GM18502 (cell line): ENCODE data around the gene PCBP1.
"Not testable (repeated sequence)": the region's sequence is repeated elsewhere in the genome, so short reads cannot be mapped to it uniquely, and the experiment has no call there.

Experiments used
- ATAC-seq: cut with Tn5 transposase; IDR thresholded peaks from one replicate; pipeline ENCODE4 v1.9.1; 2021; ENCODE audit warnings: mild to moderate bottlenecking; ENCODE audit not compliant: unreplicated experiment, poor library complexity

PCBP1 gene

GRCh38 chr2:70123051-70123828 lies 36.0 kb downstream of the PCBP1 start:
- no peak for ATAC-seq

GRCh38 chr2:70123829-70124116 lies 36.5 kb downstream of the PCBP1 start:
- no peak for ATAC-seq

- ATAC-seq, result no peak
Observed at GRCh38 chr2:70124983-70125480, 37.8 kb downstream of the PCBP1 start.

GRCh38 chr2:70125498-70125898 lies 38.2 kb downstream of the PCBP1 start:
- no peak for ATAC-seq

DNA sequence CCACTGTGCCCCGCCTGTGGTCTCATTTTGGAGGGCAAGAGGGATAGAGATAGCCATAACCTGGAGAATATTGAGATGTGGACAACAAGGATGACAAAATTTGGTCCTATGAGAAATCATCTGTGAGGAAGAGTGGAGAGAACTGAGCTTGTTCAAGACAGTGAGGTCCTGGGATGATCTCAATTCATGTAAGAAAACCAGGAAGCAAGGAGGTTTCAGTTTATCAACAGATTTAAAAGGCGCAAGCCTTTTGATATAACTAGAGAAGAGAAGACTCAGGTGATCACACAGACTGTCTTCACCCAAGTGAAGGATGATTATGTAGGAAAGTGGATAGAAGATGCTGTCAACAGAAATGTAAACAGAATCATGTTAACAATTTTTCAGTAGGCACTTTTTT lies 39.1 kb downstream of the PCBP1 start:
- ATAC-seq, result no peak

DNA sequence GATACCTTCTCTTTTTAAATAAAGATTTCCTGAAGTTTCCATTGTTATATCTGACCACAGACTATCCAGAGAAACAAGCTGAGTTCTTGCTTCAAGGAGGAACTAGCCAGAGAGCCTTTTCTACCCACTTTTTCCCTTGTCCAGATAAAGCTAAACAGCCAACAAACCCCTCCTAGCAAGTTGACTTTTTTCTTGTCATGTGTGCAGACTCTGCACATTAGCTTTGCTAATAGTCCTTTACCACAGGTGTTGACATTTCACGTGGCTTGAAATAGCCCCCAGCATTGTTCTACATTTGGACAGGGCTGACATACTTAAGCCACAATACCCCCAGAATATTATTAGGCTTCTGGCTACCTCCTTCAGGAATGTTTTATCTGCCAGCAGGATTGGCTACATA lies 40.7 kb downstream of the PCBP1 start:
- no peak for ATAC-seq

GRCh38 chr2:70131344-70132143 lies 44.3 kb downstream of the PCBP1 start:
- not testable (repeated sequence) for ATAC-seq

DNA sequence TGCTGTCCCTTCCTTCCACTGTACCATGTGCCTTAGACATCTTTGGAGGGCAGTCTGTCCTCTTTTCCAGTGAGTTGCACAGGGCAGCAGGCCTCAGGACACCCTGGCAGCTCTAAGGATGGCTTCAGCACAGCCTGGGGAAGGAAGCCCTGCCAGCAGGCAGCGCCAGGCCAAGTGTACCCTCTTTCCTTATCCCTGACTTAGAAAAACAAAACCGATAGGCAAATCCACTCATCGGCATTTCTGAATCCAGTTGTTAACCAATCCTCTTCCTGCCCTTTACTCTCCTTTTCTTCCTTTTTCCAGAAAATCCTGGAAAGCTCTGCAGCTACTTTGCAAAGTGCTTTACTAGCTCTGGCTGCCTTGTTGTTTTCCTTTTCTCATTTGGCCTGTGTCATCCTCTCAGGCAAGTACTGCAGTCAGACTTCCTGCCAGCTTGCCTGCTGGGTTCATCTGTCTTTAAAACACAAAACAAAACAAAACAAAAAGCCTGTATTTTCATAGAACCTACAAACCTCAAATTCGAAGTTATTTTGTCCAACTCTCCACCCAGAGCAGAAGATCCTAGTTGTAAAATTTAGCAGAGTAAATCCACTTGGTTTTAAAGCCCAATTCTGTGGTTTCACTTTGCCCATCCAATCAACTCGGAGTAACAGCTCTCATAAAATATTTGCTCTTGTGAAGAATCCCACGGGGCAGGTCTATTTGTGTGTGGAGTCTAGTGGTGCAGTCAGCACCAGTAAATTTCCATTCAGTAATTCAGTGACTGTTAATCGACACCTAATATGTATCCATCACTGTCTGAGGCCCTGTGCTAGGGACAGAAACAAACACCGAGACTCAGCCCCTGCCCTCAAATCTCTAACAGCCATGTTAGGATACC lies 45.2 kb downstream of the PCBP1 start:
- peak; percentile 54 for ATAC-seq

- ATAC-seq, result no peak
Observed at GRCh38 chr2:70133127-70133452, 45.8 kb downstream of the PCBP1 start.

GRCh38 chr2:70133491-70134322 lies 46.4 kb downstream of the PCBP1 start:
- ATAC-seq, result no peak

DNA sequence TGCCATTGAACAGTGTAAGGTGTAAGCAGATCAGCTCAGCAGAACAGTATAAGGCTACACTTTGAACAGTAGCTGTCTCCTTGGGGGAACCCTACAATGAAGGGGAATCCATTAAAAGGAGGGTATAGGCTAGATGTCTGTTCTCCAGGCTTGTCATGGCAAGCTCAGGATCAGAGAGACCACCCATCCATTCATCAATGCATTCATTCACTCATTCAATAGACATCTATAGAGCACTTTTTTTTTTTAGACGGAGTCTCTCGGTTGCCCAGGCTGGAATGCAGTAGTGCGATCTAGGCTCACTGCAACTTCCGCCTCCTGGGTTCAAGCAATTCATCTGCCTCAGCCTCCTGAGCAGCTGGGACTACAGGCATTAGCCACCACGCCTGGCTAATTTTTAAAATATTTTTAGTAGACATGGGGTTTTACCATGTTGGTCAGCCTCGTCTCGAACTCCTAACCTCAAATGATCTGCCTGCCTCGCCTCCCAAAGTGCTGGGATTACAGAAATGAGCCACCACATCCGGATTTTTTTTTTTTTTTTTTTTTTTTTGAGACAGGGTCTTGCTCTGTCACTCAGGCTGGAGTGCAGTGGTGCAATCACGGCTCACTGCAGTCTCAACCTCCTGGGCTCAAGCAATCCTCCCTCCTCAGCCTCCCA lies 47.2 kb downstream of the PCBP1 start:
- ATAC-seq, result not testable (repeated sequence)
